Measurements from ENCODE around the gene DCXR. TPM values are rescaled to one million over a fixed set of nuclear protein-coding genes. Genes with fewer than 3 reads are reported as not detected.

Gene DCXR
- total RNA-seq, 3 donors from 2014 or later, result 84.9 to 151 (median 124) TPM

DNA sequence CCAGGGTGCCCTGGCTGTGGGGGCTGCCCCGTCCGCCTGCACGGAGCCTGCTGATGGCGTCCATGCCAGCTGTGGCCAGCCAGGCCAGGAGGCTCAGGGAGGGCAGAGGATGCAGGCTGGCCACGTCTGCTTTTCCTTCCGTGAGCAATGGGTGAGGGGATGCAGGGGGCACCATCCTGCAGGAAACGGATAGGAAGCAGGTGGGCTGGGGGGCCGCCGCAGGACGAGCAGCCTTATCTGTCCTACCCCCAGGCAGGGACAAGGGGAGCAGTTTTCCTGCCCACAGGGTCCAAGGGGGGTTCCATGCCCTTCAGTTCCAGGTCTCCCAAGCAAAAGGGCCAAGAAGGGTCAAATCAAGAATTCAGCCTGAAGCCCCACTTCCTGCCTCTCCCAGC lies 21.4 kb upstream of the DCXR start:
- H3K4me1 ChIP-seq (ENCODE audit: low read depth), result no peaks in the 10 kb centered on the region
- TF ChIP-seq CTCF (IDR thresholded peaks at IDR 0.05), result no peak
- intact Hi-C loops (cut with DNase I, micrococcal nuclease), result no loop called here
- no peak overlapping the region for H3K4me3 ChIP-seq
- ATAC-seq (no peak), DNase-seq (no peak)
- H3K36me3 ChIP-seq (ENCODE audit: low read depth), result no peaks in the 10 kb centered on the region
- no peaks in the 10 kb centered on the region for H3K9me3 ChIP-seq

GRCh38 chr17:82058230-82058854 lies 20.8 kb upstream of the DCXR start:
- no peaks in the 10 kb centered on the region for H3K9me3 ChIP-seq
- peaks cover under 1% of the 10 kb centered on the region for H3K4me1 ChIP-seq (ENCODE audit: low read depth)
- intact Hi-C loops (cut with DNase I, micrococcal nuclease), result no loop called here
- DNase-seq (peak in 1 of 3 donors; percentile 42), ATAC-seq (no peak)
- H3K4me3 ChIP-seq, result no peak overlapping the region
- H3K36me3 ChIP-seq (ENCODE audit: low read depth), result no peaks in the 10 kb centered on the region
- TF ChIP-seq CTCF (IDR thresholded peaks at IDR 0.05), result no peak

DNA sequence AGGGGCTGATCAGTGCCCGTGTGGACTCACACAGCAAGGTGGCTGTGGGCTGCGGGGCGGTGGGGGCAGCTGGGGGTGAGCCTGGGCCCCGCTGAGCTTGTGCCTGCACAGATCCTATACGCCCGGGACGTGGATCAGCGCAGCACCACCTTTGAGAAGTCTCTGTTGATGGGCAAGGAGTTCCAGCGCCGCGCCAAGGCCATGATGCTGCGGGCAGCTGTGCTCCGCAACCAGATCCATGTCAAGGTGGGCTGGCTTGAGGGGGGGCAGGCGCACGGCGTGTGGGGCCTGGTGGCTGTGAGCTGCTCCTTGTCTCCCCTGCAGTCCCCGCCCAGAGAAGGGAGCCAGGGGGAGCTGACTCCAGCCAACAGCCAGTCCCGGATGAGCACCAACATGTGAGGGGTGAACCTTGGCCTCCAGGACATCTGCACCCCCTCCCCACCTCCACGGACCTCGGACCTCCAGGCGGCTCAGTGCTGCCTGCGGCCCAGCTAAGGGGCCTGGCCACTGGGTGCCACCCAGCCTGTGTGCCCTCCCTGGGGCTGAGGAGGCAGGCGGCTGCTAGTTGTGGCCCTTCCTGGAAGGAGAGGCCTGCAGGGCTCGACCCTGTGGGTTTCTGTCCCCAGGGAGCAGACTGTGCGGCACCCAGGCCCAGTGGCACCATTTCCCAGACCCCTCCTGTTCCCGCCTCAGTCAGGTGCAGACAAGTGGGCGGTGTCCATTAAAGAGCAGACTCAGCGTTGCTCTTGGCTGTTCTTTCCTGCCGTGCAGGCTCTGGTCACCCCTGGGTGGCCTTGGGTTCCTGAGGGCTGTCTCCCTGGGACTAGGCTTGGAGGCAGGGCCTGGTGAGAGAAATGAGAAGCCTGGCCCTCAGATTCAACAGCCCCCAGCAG lies 19.5 kb upstream of the DCXR start:
- intact Hi-C loops (cut with DNase I, micrococcal nuclease), result no loop called here
- Histone ChIP-seq H3K36me3 (ENCODE audit: low read depth) (no peaks in the 10 kb centered on the region), H3K4me3 (no peak overlapping the region), H3K4me1 (ENCODE audit: low read depth) (peaks cover 11% of the 10 kb centered on the region), H3K9me3 (no peaks in the 10 kb centered on the region)
- no peak for ATAC-seq
- DNase-seq, result peak in 1 of 3 donors; percentile 48
- no peak for TF ChIP-seq CTCF (IDR thresholded peaks at IDR 0.05)

GRCh38 chr17:82055965-82056728 lies 18.6 kb upstream of the DCXR start:
- no peak for TF ChIP-seq CTCF (IDR thresholded peaks at IDR 0.05)
- H3K36me3 ChIP-seq (ENCODE audit: low read depth), result no peaks in the 10 kb centered on the region
- intact Hi-C loops (cut with DNase I, micrococcal nuclease), result no loop called here
- DNase-seq, result peak in 1 of 3 donors; percentile 49
- no peak for ATAC-seq
- H3K9me3 ChIP-seq, result no peaks in the 10 kb centered on the region
- no peak overlapping the region for H3K4me3 ChIP-seq
- H3K4me1 ChIP-seq (ENCODE audit: low read depth), result peaks cover 11% of the 10 kb centered on the region

DNA sequence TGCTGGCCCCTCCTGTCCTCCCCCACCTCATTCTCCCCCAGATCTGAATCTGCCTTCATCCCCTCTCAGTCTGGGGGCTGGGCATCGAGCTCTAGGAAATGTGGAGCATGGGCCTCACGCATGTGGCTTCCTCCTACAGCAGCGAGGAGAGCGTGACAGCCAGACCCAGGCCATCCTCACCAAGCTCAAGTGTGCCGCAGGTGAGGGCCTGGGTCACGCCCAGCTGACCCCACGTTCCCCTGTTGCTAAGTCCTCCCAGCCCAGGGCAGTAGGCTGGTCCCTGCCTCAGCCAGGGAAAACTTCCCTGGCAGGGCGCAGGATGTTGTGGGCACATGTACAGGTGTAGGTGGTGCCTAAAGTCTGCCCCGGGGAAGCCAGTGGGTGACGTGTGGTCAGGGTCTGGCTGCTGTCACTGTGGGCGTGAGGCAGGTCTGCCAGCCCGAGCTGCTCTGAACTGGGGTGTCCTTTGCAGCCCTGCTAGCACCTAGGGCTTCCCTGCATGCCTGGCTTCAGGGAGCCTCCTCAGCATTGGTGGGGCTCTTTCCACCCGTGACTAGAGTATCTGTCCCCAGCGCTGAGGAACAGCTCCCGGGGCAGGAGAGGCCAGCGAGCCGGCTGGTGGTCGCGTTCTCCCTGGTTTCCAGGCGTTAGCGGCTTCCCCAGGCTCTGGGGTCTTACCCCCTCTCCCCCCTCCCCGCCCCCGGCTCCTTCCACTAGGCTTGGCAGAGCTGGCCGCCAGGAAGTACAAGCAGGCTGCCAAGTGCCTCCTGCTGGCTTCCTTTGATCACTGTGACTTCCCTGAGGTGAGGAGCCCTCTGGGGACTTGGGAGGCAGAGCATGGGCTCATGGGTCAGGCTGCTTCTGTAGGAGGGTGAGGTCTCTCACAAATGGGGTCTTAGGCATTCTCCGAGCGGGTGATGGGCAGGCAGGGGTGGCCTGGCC lies 17.8 kb upstream of the DCXR start:
- intact Hi-C loops (cut with DNase I, micrococcal nuclease), result no loop called here
- peaks cover 18% of the 10 kb centered on the region for H3K4me1 ChIP-seq (ENCODE audit: low read depth)
- ATAC-seq (no peak), DNase-seq (peak in 1 of 3 donors; percentile 37)
- no peak overlapping the region for H3K4me3 ChIP-seq
- no peak for TF ChIP-seq CTCF (IDR thresholded peaks at IDR 0.05)
- H3K36me3 ChIP-seq (ENCODE audit: low read depth), result no peaks in the 10 kb centered on the region
- no peaks in the 10 kb centered on the region for H3K9me3 ChIP-seq
